ENCODE measurements around the gene APP. TPM values are rescaled to one million over a fixed set of nuclear protein-coding genes. Genes with fewer than 3 reads are reported as not detected.

The APP gene
- total and polyA plus RNA-seq, 2 of the 13 experiments (the other 11 are each of a cell fraction or from before 2014, with no cell fraction given): 70.6 to 262 TPM

GRCh38 chr21:26169611-26170470 is 729 bp downstream of the APP start (continued):
- TF ChIP-seq KIAA2018 (CRISPR knock-in tag; IDR thresholded peaks at IDR 0.05; ENCODE audit: borderline replicate concordance) (no peak), ZMYM4 (CRISPR knock-in tag; IDR thresholded peaks at IDR 0.05) (0 out of 2 replicates have a peak, but pooled peaks have one; percentile 11), KDM4B (CRISPR knock-in tag; IDR thresholded peaks at IDR 0.05) (no peak), ZC3H13 (CRISPR knock-in tag; IDR thresholded peaks at IDR 0.05) (0 out of 2 replicates have a peak, but pooled peaks have one; percentile 5)
- TF ChIP-seq, protein P1, sequence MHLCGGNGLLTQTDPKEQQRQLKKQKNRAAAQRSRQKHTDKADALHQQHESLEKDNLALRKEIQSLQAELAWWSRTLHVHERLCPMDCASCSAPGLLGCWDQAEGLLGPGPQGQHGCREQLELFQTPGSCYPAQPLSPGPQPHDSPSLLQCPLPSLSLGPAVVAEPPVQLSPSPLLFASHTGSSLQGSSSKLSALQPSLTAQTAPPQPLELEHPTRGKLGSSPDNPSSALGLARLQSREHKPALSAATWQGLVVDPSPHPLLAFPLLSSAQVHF (CRISPR knock-in tag; IDR thresholded peaks at IDR 0.05): no peak
- TF ChIP-seq, protein P2, sequence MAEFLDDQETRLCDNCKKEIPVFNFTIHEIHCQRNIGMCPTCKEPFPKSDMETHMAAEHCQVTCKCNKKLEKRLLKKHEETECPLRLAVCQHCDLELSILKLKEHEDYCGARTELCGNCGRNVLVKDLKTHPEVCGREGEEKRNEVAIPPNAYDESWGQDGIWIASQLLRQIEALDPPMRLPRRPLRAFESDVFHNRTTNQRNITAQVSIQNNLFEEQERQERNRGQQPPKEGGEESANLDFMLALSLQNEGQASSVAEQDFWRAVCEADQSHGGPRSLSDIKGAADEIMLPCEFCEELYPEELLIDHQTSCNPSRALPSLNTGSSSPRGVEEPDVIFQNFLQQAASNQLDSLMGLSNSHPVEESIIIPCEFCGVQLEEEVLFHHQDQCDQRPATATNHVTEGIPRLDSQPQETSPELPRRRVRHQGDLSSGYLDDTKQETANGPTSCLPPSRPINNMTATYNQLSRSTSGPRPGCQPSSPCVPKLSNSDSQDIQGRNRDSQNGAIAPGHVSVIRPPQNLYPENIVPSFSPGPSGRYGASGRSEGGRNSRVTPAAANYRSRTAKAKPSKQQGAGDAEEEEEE (CRISPR knock-in tag; IDR thresholded peaks at IDR 0.05; ENCODE audit: borderline replicate concordance): no peak

All from HepG2 (cell line).